ENCODE data around the gene LRRC28.
A peak's percentile ranks its signal among the peaks of the same experiment; 100 is the strongest.
"Not testable (repeated sequence)": the region's sequence is repeated elsewhere in the genome, so short reads cannot be mapped to it uniquely, and the experiment has no call there.

LRRC28 gene
- total RNA-seq: 7.2 to 13.8 (median 9.9) reads per million in 17 experiments

DNA sequence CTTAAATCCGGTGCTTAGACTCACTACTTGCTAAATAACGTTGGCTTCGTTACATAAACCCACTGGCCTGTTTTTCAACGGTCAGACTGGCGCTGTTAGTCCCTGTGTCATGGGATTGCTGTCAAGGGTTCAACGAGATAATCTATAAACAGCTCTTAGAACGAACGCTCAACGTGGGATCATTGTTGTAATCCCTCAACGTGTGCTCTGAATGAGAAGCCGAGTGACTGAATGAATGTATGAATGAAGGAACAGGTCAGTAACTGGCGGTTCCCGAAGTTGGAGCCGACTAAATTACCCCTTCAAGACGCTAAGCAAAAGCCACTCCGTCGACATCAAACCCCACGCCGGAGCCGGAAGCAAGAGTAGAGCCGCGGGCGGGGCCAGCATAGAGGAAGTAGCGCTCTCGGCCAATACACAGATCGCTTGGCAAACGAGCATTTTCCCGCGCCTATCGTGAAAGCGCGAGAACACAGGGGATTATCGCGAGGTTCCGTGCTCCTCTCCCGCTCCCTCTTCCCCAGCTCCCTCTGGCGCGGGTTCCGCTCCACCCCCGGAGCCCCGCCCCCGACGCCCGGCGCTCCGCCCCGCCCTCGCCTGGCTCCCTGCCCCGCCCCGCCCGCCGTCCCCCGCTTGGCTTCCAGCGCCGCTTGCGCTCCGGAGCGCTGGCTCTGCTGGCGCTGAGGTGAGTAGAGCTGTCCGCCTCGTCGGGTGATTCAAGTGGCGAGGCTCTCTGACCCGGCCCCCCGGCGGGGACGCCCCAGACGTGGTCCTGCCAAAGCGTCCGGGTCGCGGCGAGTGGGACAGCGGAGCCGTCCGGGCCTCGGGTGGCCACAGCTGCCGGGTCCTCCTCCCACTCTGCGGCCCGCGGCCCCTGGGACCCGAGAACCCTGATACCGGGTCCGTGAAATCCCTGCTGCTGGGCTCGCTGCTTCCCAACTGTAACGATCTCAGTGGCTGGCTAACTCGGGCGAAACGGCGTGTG lies at the start of gene LRRC28:
LRRC28 (plus strand) TSS at position 625 of the 985 bp plus-strand sequence. CDS start 4,477 bp downstream, outside the sequence.
- peak; percentile 98 to 100 (median 99) for DNase-seq

DNA sequence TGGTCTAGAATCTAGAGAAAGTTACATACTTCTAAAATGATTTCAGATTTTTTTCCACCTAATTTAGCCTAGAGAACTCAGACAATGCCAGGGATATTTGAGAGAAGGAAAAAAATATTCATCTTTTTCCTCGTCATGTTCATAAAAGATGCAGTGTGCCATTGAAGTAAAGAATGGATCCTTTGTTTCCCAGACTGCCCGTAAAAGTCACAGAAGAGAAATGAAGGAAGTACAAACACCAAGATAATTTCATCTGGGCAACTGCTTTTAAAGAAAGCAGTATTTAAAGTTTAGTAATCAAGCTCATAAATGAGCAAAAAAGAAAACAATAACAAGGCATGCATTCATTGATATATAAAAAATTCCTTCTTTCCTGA lies 49.1 kb upstream of the LRRC28 start:
- DNase-seq: no peak

DNA sequence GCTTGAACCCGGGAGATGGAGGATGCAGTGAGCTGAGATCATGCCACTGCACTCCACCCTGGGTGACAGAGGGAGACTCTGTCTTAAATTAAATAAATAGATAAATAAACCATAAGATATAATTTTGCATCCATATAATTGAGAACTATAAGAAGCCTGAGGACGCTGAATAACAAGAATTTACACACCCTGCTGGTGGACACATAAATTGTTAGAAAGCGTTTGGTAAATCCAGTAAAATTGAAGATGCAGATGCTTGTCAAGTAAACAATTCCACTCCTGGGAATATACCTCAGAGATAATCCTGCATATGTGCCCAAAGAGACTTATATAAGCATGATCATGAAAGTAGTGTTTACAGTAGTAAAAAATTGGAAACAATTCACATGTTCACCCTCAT lies 43.6 kb upstream of the LRRC28 start:
- DNase-seq: no peak

DNA sequence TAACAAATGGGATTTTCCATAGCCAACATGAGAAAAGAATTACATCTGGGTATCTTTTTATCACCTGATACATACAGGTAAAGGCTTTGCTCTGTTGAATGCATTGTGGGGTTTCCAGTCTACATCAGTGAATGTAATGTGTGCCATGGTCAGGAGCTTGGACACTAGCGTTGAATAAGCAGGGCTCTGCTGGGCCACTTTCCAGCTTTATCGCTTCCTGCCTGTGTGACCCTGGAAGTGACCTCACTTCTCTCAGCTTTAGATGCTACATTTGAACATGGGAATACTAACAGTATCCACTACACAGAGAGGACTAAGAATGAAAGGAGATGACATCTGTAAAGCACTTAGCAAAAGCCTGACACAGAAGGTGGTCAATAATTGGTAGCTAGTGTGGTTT lies 42.0 kb upstream of the LRRC28 start:
- no peak for DNase-seq

DNA sequence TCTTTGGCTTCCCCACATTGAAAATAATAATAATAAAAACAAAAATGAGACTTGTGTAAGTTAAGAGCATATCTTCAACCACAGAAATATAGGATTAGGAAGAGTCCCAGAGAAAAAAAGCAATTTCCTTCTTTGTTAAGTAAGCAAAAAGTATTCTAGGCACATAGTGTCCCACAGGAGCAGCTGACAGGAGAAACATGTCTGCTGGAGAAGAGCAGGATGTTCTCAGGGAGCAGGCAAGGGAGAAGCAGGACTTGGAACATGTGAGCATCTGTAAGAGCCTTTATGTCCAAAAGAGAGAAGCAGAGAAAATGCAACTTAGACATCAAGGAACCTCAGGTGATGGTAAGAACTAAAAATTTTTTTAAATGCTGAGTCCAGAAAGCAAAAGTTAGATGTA lies 40.9 kb upstream of the LRRC28 start:
- DNase-seq: no peak

DNA sequence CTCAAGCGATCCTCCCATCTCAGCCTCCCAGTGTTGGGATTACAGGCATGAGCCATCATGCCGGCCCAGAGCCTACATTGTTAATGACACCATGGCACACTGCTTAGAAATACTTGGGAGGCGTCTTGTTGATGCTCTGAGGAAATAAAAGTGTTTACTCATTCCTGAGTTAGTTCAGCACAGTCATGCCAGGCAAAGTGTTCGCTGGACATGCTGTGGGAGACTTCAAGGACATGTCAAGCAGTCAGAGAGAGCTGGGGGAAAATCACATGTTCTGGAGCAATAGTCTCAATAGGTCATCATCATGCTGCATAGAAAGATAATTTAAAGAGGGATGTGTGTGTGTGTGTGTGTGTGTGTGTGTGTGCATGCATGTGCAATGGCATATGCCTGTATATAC lies 39.4 kb upstream of the LRRC28 start:
- DNase-seq: peak in 1 of 4 experiments; percentile 26

DNA sequence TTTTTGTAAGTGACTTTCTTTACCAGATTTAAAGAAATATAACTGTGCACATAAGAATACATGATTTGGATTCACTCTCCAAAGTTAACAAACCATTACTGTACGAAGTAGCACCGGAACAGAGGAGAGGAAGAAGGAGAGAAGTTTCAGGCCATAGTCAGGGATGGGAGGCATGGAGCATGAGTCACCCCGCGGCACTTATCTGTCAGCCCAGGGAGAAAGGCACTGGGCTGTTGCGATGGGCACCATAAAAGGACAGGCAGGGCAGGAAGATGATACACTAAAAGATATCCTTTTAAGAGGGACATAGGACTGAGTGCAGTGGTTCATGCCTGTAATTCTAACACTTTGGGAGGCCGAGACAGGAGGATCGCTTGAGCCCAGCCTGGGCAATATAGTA lies 38.9 kb upstream of the LRRC28 start:
- DNase-seq: no peak

DNA sequence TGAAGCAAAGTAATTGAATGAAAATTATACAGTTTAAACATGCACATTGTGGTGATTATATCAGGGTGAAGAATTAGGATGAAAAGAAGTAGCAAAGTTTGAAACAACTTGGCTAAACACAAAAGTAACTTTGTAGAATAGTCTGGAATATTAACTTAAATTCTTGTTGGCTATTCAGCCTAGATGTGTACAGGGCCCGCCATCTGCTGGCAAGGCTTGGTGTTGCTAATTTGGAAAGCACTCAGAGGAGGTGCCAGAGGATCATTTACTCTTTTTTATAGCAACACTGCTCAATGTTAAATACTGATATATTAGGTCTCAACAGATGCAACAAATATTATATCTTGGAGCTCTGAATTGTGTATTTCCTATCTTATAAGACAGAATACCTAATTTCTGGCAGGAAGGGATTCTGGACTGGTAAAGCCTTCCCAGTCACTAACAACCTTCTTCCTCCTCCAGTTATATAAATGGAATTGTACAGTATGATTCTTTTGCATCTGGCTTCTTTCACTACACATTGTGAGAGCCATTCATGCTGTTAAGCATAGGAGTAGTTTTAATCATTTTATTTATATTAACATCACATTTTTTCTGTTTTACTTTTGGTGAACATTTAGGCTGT lies 38.0 kb upstream of the LRRC28 start:
- DNase-seq: peak; percentile 66 to 83 (median 76)

DNA sequence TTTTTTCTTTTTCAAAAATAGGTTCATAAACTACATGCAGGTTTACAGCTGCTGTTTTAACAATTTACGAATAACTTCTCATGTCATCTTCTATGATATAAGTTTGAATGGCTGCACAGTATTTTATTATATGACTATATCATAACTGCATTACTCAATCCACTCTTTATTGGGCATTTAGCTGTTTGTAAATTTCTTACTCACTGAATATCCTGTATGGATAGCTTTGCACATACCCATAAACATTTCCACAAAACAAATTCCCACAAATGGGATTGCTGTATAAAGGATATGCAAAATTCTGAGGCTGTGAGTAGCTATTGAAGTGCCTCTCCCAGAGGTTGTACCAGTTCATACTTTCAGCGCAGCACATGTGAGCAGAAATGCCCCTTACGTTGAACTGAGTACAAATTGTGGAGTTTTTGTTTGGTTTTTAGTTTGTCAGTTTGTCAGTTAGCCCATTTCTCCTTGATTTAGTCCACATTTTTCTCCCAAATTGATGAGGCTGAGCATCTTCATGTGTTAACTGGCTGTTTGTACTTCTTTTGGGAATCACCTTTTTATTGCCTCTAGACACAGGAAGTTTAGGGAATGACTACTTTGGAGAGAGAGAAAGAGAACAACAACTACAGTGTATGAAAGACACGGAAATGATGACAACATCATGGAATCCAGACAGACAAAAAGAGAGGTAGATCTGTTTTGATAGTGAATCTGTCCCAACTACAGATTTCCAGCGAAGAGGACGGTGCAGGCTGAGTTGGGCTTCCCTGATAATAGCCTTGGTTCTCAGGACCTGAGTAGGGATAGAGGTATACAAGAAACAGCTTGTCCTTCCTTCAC lies 26.7 kb upstream of the LRRC28 start:
- DNase-seq: no peak

DNA sequence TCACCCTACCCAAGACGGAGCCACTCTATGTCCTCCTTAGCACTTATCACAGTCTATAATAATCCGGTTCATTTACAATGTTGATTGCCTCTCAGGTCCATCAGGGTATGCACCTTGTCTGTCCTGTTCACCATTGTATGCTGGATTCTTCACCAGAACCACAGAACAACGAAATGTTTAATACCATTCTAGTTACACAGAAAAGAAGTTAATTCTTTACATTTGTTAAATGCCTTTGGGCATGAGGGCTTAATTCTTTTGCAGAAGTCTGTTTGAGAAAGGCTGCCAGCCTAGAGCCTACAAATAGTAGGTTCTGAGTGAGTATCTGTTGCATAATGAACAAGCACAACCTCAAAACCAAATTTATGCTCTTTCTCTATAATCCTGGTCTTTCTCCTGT lies 24.5 kb upstream of the LRRC28 start:
- no peak for DNase-seq

DNA sequence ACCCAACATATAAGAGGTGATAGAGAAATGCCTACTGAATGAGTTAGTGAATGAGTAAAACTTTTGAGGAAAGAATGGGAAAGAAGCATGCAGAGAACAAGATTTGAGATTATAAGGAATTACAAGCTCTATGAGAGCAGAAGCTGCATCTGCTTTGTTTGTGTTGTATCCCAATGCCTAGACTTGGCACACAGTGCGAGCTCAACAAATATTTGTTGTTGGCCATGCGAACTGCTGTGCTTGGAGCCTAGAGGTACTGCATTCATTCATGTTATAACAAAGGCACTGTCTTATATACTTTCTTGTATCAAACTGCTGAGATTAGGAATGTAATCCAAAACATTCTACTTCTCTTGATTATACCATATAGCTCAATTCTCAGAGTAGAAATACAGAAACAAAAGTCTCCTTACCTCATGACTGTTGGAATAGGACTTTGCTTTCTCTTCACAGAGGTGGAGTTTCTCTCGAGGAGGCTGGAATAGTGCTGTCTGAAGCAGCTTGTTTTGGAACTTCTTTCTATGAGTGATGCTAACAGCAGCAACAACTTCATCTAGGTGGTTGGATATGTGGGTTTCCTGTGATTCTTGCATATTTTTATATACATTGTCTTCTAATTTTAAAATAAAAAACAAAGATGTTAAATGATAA lies 23.0 kb upstream of the LRRC28 start:
- no peak for DNase-seq

DNA sequence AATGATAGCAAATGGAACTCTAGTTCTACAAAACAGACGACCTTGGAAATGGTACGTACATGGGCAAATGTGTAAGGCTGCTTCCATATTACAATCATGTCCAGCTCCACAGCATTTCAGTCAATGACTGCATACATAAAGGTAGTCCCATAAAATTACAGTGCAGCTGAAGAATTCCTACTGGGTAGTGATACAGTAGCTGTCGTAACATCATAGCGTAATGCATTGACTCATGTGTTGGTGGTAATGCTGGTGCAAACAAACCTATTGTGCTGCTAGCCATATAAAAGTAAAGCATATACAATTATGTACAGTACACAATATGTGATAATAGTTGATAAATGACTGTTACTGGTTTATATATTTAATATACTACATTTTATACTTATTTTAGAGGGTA lies 20.4 kb upstream of the LRRC28 start:
- no peak for DNase-seq

DNA sequence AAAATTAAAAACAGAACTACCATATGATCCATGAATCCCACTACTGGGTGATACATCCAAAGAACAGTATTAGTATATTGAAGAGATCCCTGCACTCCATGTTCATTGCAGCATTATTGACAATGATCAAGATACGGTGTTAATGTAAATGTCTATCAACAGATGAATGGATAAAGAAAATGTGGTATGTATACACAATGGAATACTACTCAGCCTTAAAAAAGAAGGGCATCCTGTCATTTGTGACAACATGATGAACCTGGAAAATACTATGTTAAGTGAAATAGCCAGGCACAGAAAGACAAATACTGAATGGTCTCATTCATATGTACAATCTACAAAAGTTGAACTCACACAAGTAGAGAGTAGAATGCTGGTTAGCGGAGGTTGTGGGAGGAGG lies 18.5 kb upstream of the LRRC28 start:
- DNase-seq: no peak

DNA sequence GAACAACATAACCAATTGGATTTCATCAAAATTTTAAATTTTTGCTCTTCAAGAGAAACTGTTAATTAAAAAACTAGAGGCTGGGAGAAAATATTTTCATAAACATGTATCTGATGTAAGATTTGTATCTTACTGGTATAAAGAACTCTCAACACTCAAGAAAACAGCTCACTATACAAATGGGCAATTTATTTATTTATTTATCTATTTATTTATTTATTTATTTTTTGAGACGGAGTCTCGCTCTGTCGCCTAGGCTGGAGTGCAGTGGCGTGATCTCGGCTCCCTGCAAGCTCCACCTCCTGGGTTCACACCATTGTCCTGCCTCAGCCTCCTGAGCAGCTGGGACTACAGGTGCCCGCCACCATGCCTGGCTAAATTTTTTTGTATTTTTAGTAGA lies 17.1 kb upstream of the LRRC28 start:
- DNase-seq: not testable (repeated sequence)

DNA sequence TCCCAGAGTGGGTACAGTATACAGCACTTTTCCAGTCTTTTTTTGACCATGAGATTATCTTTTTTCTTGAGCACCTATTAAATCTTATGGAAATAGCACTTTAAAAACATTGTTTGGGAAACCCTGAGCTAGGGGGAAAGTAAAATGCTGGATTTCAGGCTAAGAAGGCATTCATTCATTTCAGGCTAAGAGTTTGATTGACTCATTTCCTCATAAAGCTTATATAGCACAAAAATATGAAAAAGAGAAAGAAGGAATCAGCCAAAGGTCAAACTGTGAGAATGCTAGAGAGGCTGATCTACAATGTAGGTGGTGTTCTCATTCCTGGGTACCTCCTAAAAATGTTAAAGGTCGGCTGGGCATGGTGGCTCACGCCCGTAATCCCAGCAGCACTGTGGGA lies 12.4 kb upstream of the LRRC28 start:
- DNase-seq: no peak

DNA sequence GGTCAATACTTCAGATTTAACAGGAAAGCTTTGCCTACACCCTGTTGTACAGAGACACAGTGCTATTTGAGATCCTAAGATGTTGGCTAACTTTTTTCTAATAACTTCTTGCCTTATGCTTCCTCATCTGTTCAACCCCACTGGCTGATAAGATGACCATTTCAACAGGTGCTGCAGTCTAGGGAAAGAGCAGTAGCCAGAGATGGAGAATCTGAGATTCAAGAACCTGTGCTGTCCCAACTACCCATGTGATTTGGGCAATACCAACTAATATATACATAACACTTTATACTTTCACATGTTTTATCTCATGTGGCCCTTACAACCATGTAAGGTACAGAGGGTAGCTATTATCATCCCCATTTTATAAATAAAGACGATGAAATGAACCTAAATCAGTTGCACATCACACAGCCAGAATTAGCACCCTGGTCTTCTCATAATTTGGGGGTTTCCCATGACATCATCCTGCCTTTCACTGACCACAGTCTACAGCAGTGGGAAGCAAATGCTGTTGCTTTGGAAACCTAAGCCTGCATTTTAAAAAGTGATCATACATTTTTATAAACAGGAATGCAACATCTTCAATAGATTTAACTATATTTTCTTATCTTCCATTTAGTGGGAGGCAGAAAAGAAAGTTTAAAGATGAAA lies 11.6 kb upstream of the LRRC28 start:
- DNase-seq: peak; percentile 13 to 57 (median 44)

DNA sequence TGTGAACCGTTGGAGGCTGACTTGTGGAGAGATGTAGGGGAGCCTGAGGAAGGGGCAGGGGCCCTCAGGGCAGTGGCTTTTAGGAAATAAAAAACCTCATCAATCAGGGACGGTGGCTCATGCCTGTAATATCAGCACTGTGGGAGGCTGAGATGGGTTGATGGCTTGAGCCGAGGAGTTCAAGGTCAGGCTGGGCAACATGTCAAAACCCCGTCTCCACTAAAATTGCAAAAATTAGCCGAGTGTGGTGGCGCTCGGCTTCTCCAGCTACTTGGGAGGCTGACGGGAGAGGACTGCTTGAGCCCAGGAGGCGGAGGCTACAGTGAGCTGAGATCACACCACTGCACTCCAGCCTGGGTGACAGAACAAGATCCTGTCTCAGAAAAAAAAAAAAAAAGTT lies 9.5 kb upstream of the LRRC28 start:
- no peak for DNase-seq

DNA sequence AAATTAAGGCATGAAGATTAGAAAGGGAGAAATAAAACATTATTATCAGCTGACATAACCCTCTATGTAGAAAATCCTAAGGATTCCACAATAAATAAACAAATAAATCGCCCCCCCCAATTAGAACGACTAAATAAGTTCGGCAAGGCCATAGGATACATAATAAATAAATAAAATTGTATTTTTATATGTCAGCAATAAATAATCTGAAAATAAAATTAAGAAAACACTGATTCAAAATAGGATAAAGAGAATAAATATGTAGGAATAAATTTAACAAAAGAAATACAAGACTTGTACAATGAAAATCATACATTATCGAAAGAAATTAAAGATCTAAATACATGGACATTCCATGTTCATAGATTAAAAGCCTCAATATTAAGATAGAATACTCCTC lies 7.0 kb upstream of the LRRC28 start:
- DNase-seq: no peak

DNA sequence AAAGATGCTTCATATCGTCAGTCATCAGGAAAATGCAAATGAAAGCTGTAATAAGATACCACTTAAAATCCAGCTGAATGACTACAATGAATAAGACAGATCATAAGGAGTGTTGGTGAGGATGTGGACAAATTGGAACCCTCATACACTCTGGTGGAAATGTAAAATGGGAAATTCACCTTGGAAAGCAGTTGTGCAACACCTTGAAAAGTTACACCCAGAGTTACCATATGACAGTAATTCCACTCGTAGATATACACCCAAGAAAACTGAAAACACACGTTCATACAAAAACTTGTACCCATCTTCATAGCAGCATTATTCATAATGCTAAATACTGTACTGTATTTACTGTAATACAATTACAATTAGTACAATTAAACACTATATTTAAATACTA lies 4.2 kb upstream of the LRRC28 start:
- no peak for DNase-seq

DNA sequence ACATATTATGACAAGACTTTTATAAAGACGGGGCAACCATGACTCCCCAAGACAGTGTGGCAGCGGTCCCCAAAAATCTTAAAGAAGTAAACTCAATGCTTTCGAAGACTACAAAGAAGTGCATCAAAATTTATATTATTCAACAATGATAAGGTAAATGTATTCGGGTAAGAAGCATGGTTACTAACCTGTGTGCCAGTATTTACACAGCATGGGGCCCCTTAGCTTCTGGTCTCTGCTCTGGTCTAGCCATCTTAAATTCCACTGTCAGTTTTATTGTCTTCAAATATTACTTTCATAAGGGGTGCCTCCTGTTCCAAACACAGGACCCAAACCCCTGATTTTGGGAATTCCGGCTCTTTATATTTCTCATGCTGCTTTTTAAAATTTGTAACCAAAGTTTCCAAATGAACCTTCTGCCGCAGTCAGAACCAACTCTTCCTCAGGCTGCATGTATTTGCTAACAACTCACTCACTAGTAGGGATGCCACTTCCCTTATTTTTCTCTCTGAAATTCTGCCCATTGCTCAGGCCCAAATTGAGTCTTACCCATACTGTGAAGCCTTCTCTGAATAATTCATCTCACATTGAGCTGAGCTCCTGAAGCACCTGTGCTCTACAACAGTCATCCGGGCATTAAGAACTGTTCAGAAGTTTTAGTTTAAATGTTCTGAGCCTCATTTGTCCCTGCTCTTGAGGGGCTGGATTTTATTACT lies 3.1 kb upstream of the LRRC28 start:
- DNase-seq: peak; percentile 12 to 46 (median 34)

DNA sequence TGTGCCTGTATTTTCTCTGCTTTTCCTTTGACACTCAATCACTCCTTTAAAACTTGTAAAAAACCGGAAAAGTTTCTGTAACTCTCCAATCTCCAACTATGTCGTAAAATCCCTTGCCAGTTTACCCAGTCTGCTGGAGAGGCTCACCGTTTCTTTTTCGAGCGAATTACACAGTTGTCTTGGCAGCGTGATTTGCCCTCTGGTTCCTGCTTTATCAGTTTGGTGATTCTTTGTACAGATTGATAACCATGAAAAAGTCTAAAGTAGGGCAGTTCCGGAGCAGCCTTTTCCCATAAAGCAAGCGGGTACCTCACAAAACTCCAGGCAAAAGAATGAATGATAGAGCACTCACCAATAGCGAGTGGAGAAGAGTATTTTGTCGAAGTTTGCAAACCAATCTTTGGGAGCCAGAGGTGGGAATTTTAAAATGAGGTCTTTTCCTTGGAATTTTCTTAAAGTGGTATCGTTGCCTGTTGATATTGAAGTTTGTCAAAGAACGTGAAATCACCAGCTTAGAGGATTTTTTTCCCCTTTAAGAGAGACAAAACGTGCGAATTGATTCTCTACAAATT lies 1.9 kb upstream of the LRRC28 start, which contains the start of gene TTC23:
TTC23 (minus strand) TSS at position 312 of the 572 bp plus-strand sequence. CDS start 20,869 bp downstream, outside the sequence.
- DNase-seq: peak; percentile 18 to 66 (median 51)

Data from suppressor macrophage (primary cell).